ENCODE data around the gene DERA. TPM values are rescaled to one million over a fixed set of nuclear protein-coding genes. Genes with fewer than 3 reads are reported as not detected.
"Not testable (repeated sequence)": the region's sequence is repeated elsewhere in the genome, so short reads cannot be mapped to it uniquely, and the experiment has no call there.

DERA gene
- total RNA-seq, 1 donor from 2014 or later: 21.2 TPM

- no peak for ATAC-seq (ENCODE audit: low read depth)
- intact Hi-C loops (cut with micrococcal nuclease): no loop called here
- CTCF ChIA-PET: no interaction called here
Observed at GRCh38 chr12:16037533-16037932, 126.4 kb downstream of the DERA start.

GRCh38 chr12:16043480-16043879 is 132.3 kb downstream of the DERA start:
- ChIA-PET POLR2A (no interaction called here), CTCF (no interaction called here)
- TF ChIP-seq CTCF (IDR thresholded peaks at IDR 0.05): no peak
- DNase-seq (no peak), ATAC-seq (ENCODE audit: low read depth) (no peak)
- peaks cover 16% of the 10 kb centered on the region for H3K9me3 Mint-ChIP-seq
- no peaks in the 10 kb centered on the region for H3K4me1 Mint-ChIP-seq
- no peak overlapping the region for H3K4me3 Mint-ChIP-seq
- H3K27ac Mint-ChIP-seq: no peak overlapping the region
- H3K36me3 Mint-ChIP-seq (ENCODE audit: low read depth): peaks cover 15% of the 10 kb centered on the region
- intact Hi-C loops (cut with micrococcal nuclease): no loop called here
- no peaks in the 10 kb centered on the region for H3K27me3 Mint-ChIP-seq

More at GRCh38 chr12:16037533-16037932, 126.4 kb downstream of the DERA start:
- Mint-ChIP-seq H3K9me3 (peaks cover 5% of the 10 kb centered on the region), H3K4me1 (no peaks in the 10 kb centered on the region), H3K27ac (no peak overlapping the region), H3K4me3 (no peak overlapping the region), H3K27me3 (no peaks in the 10 kb centered on the region), H3K36me3 (ENCODE audit: low read depth) (peaks cover 61% of the 10 kb centered on the region)
- TF ChIP-seq CTCF (IDR thresholded peaks at IDR 0.05): no peak
- DNase-seq: no peak
- POLR2A ChIA-PET: no interaction called here

DNA sequence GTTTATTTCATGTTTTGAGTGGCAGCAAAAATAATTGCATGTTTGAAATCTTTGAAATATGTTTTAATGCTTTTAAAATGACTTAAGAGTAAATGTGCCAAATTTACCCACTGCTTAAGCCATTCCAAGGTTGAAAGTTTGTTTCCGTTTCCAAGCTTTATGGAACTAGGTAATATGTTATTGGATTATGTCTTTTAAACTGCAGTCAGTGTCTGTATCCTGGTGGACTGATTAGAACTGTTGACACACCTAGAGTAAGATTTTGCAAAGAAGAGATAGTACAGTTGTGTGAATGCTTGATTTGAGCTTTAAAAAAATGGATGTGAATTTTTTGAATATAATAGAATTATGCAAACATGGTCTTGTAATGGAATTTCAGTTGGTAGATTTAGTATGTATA is 135.1 kb downstream of the DERA start:
- no peak overlapping the region for H3K27ac Mint-ChIP-seq
- no peaks in the 10 kb centered on the region for H3K27me3 Mint-ChIP-seq
- DNase-seq (no peak), ATAC-seq (ENCODE audit: low read depth) (no peak)
- H3K36me3 Mint-ChIP-seq (ENCODE audit: low read depth): no peaks in the 10 kb centered on the region
- intact Hi-C loops (cut with micrococcal nuclease): no loop called here
- peaks cover 24% of the 10 kb centered on the region for H3K9me3 Mint-ChIP-seq
- no peak for TF ChIP-seq CTCF (IDR thresholded peaks at IDR 0.05)
- no peaks in the 10 kb centered on the region for H3K4me1 Mint-ChIP-seq
- ChIA-PET CTCF (no interaction called here), POLR2A (no interaction called here)
- H3K4me3 Mint-ChIP-seq: no peak overlapping the region

- no peak overlapping the region for H3K4me3 Mint-ChIP-seq
- POLR2A ChIA-PET: no interaction called here
- intact Hi-C loops (cut with micrococcal nuclease): no loop called here
- no peaks in the 10 kb centered on the region for H3K4me1 Mint-ChIP-seq
- ATAC-seq (ENCODE audit: low read depth) (no peak), DNase-seq (no peak)
- TF ChIP-seq CTCF (IDR thresholded peaks at IDR 0.05): no peak
- no peaks in the 10 kb centered on the region for H3K27me3 Mint-ChIP-seq
- H3K36me3 Mint-ChIP-seq (ENCODE audit: low read depth): no peaks in the 10 kb centered on the region
- CTCF ChIA-PET: no interaction called here
- H3K27ac Mint-ChIP-seq: no peak overlapping the region
- peaks cover 24% of the 10 kb centered on the region for H3K9me3 Mint-ChIP-seq
Observed at GRCh38 chr12:16048511-16048910, 137.4 kb downstream of the DERA start.

- ATAC-seq (ENCODE audit: low read depth) (no peak), DNase-seq (no peak)
- H3K27ac Mint-ChIP-seq: no peak overlapping the region
- ChIA-PET CTCF (no interaction called here), POLR2A (no interaction called here)
- no peaks in the 10 kb centered on the region for H3K4me1 Mint-ChIP-seq
- no peaks in the 10 kb centered on the region for H3K27me3 Mint-ChIP-seq
- peaks cover 18% of the 10 kb centered on the region for H3K9me3 Mint-ChIP-seq
- no peak overlapping the region for H3K4me3 Mint-ChIP-seq
- intact Hi-C loops (cut with micrococcal nuclease): no loop called here
- H3K36me3 Mint-ChIP-seq (ENCODE audit: low read depth): no peaks in the 10 kb centered on the region
- TF ChIP-seq CTCF (IDR thresholded peaks at IDR 0.05): no peak
Observed at GRCh38 chr12:16056910-16057309, 145.8 kb downstream of the DERA start.

GRCh38 chr12:16057351-16057751 is 146.2 kb downstream of the DERA start:
- POLR2A ChIA-PET; H3K4me3 Mint-ChIP-seq; H3K27ac Mint-ChIP-seq; H3K36me3 Mint-ChIP-seq (ENCODE audit: low read depth); ATAC-seq (ENCODE audit: low read depth); intact Hi-C loops (cut with micrococcal nuclease); CTCF ChIA-PET; H3K4me1 Mint-ChIP-seq; H3K27me3 Mint-ChIP-seq; DNase-seq: not testable (repeated sequence)
- H3K9me3 Mint-ChIP-seq: peaks cover 18% of the 10 kb centered on the region
